Left lung (tissue), 10 donors: ENCODE results near the gene UAP1L1. TPM values are rescaled to one million over a fixed set of nuclear protein-coding genes. Genes with fewer than 3 reads are reported as not detected.

Experiments used
- ATAC-seq: fragments of 200-7000 bp; cut with Tn5 transposase; one replicate; pipeline ENCODE4 v1.9.1; 2020; ENCODE audit warnings: moderate library complexity
- DNase-seq, 4 donors: peaks; one replicate each; pipeline ENCODE4 v3.0.0-alpha.2; 2013 to 2020
- H3K27ac ChIP-seq, 2 donors: fragments of 200-600 bp; sonication (generic) in 1 of 2; one replicate each; pipeline versions ENCODE4 v1.5.0 to v1.8.0; 2020 to 2021
- H3K27me3 ChIP-seq, 2 donors: fragments of 200-600 bp; sonication (generic) in 1 of 2; one replicate each; pipeline versions ENCODE4 v1.5.0 to v1.8.0; 2020 to 2021
- H3K36me3 ChIP-seq, 2 donors: fragments of 200-600 bp; sonication (generic) in 1 of 2; one replicate each; pipeline versions ENCODE4 v1.5.0 to v1.8.0; 2020 to 2021
- H3K4me1 ChIP-seq, 2 donors: fragments of 200-600 bp; one replicate each; pipeline ENCODE4 v1.8.0; 2021
- H3K4me3 ChIP-seq, 2 donors: fragments of 200-600 bp; sonication (generic) in 1 of 2; one replicate each; pipeline versions ENCODE4 v1.5.0 to v1.8.0; 2020 to 2021; ENCODE audit warnings: mild to moderate bottlenecking in 1 of 2
- H3K9me3 ChIP-seq, 2 donors: fragments of 200-600 bp; sonication (generic) in 1 of 2; one replicate each; pipeline versions ENCODE4 v1.5.0 to v1.8.0; 2020 to 2021
- CTCF ChIP-seq, 2 donors: fragments of 200-600 bp; sonication (generic) in 1 of 2; IDR thresholded peaks; one replicate each; pipeline versions ENCODE4 v1.5.0 to v1.8.0; 2021; ENCODE audit warnings: antibody characterized with exemption in 2 of 2
- intact Hi-C, 2 donors: fragments of 100-400 bp; cut with DNase I; formaldehyde crosslinking; loops; one replicate each; pipeline versions ENCODE4 v1.11.2 to v1.14.2; 2022
- polyA plus RNA-seq, 6 donors: library from polyadenylated mRNA; unstranded; fragments of 120-200 nt; gene quantifications; one replicate each; pipeline ENCODE4 v1.2.1, GENCODE V29; 2013; ENCODE audit not compliant: insufficient read length in 6 of 6
- total RNA-seq, 2 donors: library from RNA; stranded (reverse); fragmentation: NEBNext Ultra II Directional; extraction: Animal tissue kit (Norgen Biotek cat#: 25700); gene quantifications; one replicate each; pipeline ENCODE4 v1.2.1, GENCODE V29; 2021
- donor health status: DM: no; HTN: yes; CAD: no.
- donor health status: DM: no; HTN: no; CAD: no.

UAP1L1 gene
- total and polyA plus RNA-seq, 8 donors, result 4.6 to 43.1 (median 6.8) TPM

GRCh38 chr9:137103206-137103999, 26.1 kb downstream of the UAP1L1 start:
- H3K36me3 ChIP-seq, result peaks cover 0 to 97% of the 10 kb centered on the region in 2 donors
- no peak for TF ChIP-seq CTCF (IDR thresholded peaks at IDR 0.05)
- intact Hi-C loops, result no loop called here

GRCh38 chr9:137105814-137106661, 28.7 kb downstream of the UAP1L1 start:
- H3K36me3 ChIP-seq, result peaks cover 0 to 97% of the 10 kb centered on the region in 2 donors
- ATAC-seq (no peak), DNase-seq (peak in 1 of 4 donors; percentile 64)
- intact Hi-C loops, result no loop called here
- H3K4me1 ChIP-seq, result no peaks in the 10 kb centered on the region
- H3K9me3 ChIP-seq, result no peaks in the 10 kb centered on the region
- no peak overlapping the region for H3K4me3 ChIP-seq
- no peaks in the 10 kb centered on the region for H3K27me3 ChIP-seq
- no peak for TF ChIP-seq CTCF (IDR thresholded peaks at IDR 0.05)
- no peak overlapping the region for H3K27ac ChIP-seq

More at GRCh38 chr9:137103206-137103999, 26.1 kb downstream of the UAP1L1 start:
- no peak overlapping the region for H3K4me3 ChIP-seq
- no peaks in the 10 kb centered on the region for H3K9me3 ChIP-seq
- no peak overlapping the region for H3K27ac ChIP-seq
- peak in 1 of 4 donors; percentile 63 for DNase-seq
- no peak for ATAC-seq
- H3K4me1 ChIP-seq, result no peaks in the 10 kb centered on the region
- H3K27me3 ChIP-seq, result no peaks in the 10 kb centered on the region

- no peak for TF ChIP-seq CTCF (IDR thresholded peaks at IDR 0.05)
- Histone ChIP-seq H3K36me3 (peaks cover 0 to 96% of the 10 kb centered on the region in 2 donors), H3K27ac (no peak overlapping the region), H3K4me1 (no peaks in the 10 kb centered on the region), H3K4me3 (no peak overlapping the region), H3K9me3 (no peaks in the 10 kb centered on the region), H3K27me3 (no peaks in the 10 kb centered on the region)
- peak in 1 of 4 donors; percentile 68 for DNase-seq
- intact Hi-C loops, result no loop called here
- ATAC-seq, result no peak
These were observed 29.4 kb downstream of the UAP1L1 start for GRCh38 chr9:137106662-137107250.

- no peaks in the 10 kb centered on the region for H3K27me3 ChIP-seq
- no peak overlapping the region for H3K4me3 ChIP-seq
- H3K4me1 ChIP-seq, result no peaks in the 10 kb centered on the region
- H3K36me3 ChIP-seq, result peaks cover 0 to 97% of the 10 kb centered on the region in 2 donors
- intact Hi-C loops, result no loop called here
- DNase-seq (peak in 1 of 4 donors; percentile 65), ATAC-seq (no peak)
- TF ChIP-seq CTCF (IDR thresholded peaks at IDR 0.05), result no peak
- H3K9me3 ChIP-seq, result no peaks in the 10 kb centered on the region
- H3K27ac ChIP-seq, result no peak overlapping the region
These were observed 30.1 kb downstream of the UAP1L1 start for GRCh38 chr9:137107312-137107921.
